HEK293T (cell line): ENCODE data around the gene PFDN4.

ENCODE experiments used
- BHLHE40 ChIP-seq: fragments of 450-650 bp; IDR thresholded peaks from 2 replicates; pipeline ENCODE4 v1.6.1; 2016; ENCODE audit warnings: mild to moderate bottlenecking, moderate library complexity, borderline replicate concordance
- FOXA1 ChIP-seq: fragments of 450-650 bp; IDR thresholded peaks from 2 replicates; pipeline ENCODE4 v1.6.1; 2016; ENCODE audit warnings: mild to moderate bottlenecking
- FOXM1 ChIP-seq: fragments of 450-650 bp; IDR thresholded peaks from 2 replicates; pipeline ENCODE4 v1.6.1; 2017; ENCODE audit warnings: mild to moderate bottlenecking, borderline replicate concordance
- SP1 ChIP-seq: fragments of 450-650 bp; IDR thresholded peaks from 2 replicates; pipeline ENCODE4 v1.6.1; 2017
- SUZ12 ChIP-seq: fragments of 450-650 bp; IDR thresholded peaks from 2 replicates; pipeline ENCODE4 v1.6.1; 2016; ENCODE audit warnings: mild to moderate bottlenecking
- ZNF384 ChIP-seq: fragments of 450-650 bp; IDR thresholded peaks from 2 replicates; pipeline ENCODE4 v1.6.1; 2016

DNA sequence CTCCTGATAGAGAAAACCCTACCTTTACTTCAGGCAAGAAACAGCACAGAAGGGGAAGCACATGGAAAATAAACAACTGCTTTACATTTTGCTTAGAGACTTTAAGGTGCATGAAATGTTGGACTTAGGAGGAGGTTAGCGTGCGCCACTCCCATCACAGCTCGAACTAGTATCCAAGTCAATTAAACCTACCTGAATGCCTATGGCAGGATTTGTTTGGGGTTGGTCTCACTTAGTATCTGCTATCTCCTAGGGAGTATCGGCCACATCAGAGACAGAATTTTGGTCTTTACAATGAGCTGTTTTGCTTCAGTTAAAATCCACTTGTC, 46.1 kb upstream of the PFDN4 start:
- TF ChIP-seq SUZ12: no peak
- TF ChIP-seq ZNF384: no peak
- no peak for TF ChIP-seq SP1
- no peak for TF ChIP-seq BHLHE40
- no peak for TF ChIP-seq FOXA1
- TF ChIP-seq FOXM1: no peak
